CD4-positive, alpha-beta T cell treated with Interleukin-17A for 1 hour (primary cell): ENCODE results near the gene CRYBB2.
"Not testable (repeated sequence)": the region's sequence is repeated elsewhere in the genome, so short reads cannot be mapped to it uniquely, and the experiment has no call there.

ENCODE experiments used
- DNase-seq: peaks from one replicate; pipeline ENCODE4 v3.0.0-alpha.2; 2020

Gene CRYBB2

DNA sequence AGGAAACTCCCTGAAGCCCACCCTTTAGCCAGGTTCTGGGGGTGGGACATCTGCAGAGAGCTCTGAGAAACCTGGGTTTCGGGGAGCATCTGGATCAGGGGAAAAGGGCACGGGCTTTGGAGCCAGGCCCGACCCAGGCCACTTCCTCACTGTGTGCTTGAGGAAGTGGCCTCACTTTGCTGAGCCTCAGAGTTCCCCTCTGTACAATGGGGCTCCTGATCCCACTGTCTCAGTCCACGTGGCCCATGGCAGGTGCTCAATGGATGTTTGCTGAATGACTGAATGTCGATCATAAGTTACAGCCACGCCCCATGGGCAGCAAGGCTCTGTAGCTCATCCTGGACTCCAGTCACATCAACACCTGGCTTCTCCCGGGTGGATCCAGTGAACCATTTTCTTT, 18.5 kb upstream of the CRYBB2 start:
- no peak for DNase-seq

DNA sequence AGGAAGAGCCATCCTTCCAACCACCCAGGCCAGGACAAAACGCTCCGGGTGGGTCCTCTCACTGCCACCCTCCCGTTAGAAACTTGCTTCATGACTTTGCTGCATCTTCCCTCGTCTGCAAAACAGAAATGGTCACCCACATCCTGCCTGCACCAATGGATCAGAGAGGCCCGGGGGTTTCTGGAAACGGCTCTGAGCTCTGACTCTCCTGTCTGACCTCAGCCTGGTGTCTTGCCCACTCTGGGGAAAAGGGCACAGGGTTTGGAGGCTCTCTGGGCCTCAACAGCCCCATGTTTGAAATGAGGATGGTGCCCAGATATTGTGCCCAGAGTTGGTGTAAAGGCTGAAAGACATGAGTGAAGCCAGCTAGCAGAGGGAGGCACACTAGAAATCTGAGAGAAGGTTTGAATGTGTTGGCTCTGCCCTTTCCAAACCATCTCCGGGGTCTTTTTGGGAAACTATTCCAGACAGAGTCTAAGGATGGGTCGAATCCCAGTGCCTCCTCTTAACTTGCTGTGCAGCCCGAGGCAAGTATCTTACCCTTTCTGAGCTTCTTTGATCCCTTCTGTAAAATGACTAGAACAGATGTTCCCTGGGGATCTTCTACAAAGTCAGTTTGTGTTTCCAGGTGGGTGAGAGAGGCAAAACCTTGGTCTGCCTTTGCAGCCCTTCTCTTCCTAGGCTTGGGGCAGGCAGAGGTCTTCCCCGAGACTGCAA, 17.7 kb upstream of the CRYBB2 start:
- no peak for DNase-seq

GRCh38 chr22:25202290-25202921, 17.0 kb upstream of the CRYBB2 start:
- peak; percentile 48 for DNase-seq

DNA sequence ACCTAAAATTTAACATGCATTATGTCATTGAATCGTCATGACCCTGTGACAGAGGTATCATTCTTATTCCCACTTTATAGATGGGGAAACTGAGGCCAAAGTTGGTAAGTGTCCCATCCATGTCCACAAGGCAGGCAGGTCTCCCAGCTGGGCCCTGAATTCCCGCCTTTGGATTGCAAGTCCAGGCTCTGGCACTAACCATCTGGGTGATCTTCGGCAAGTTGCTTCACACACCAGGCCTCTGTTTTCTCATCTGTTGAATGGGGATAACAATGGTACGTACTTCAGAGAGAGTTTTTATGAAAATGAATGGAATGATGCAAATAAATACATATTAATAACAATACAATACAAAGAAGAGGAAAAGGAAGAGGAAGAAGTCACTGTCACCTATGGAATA, 16.4 kb upstream of the CRYBB2 start:
- no peak for DNase-seq

DNA sequence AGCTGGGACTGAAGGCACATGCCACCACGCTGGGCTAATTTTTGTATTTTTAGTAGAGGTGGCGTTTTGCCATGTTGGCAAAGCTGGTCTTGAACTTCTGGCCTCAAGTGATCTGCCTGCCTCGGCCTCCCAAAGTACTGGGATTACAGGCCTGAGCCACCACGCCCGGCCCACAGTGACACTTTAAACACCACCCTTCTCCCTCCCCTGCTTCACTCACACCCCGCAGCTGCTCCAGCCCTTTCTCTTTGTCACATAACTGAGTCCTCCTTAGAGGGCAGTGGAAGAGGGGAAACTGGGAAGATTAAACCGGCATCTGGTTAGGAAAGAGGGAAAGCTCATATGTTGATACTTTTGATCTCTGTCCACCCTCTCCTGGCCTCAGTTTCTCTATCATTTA, 14.9 kb upstream of the CRYBB2 start:
- not testable (repeated sequence) for DNase-seq

- DNase-seq: no peak
These were observed 13.6 kb upstream of the CRYBB2 start for GRCh38 chr22:25205847-25206246.

DNA sequence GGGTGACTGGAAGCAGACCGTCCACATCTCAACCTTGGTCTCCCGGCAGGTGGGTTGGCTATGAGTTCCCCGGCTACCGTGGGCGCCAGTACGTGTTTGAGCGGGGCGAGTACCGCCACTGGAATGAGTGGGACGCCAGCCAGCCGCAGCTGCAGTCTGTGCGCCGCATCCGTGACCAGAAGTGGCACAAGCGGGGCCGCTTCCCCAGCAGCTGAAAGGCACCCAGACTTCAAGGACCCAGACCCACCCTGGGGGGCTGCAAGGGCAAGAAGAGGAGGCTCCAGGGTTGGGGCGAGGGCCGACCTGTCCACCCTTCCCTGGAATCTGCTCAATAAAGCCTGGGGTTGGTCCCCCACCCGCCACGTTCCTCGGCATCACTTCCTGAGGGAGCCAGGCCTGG, 12.4 kb upstream of the CRYBB2 start:
- no peak for DNase-seq

DNA sequence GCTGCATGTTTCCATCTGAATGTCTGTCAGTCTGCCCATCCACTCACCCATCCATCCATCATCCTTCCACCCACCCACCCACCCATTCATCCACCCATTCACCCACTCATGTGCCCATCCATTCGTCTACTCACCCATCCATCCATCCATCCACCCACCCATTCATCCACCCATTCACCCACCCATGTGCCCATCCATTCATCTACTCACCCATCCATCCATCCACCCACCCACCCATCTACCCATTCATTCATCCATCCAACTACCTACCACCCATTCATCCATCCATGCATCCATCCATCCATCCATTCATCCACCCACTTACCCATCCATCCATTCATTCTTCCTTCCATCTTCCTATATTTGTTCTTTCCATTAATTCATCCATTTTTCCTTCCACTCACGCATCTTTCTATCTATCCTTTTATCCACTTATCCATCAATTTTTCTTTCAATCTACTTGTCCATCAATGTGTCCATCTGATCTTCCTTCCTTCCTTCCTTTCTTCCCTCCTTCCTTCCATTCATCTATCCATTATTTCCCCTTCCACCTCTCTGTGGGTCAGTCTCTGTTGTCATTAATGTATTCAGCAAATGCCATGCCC, 11.8 kb upstream of the CRYBB2 start:
- DNase-seq: no peak

- no peak for DNase-seq
These were observed 11.1 kb upstream of the CRYBB2 start for GRCh38 chr22:25208328-25208727.

DNA sequence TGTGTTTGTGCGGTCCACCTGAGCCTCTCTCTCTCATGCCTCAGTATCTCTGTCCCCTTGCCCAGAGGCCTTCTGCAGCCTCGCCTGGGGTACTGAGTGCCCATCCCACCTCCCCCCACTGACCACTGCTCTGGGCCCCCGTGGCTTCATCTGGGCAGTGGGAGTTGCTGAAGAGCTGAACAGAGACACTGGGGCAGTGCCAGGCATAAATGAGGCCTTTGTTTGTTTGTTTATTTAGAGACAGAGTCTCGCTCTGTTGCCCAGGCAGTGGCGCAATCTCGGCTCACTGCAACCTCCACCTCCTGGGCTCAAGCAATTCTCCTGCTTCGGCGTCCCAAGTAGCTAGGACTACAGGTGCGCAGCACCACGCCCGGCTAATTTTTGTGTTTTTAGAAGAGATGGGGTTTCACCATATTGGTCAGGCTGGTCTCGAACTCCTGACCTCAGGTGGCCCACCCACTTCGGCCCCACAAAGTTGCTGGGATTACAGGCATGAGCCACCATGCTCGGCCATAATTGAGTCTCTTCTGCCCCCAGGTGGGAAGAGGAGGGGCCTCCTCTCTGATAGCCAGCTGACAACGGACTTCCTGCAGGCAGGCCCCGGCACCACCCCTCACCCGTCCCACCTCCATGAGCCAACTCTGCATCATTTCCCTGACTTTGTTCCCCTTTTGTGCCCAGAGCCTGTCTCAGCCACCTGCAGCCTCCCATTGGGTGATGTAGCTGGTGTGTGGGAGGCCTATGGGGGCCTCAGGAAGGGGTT, 10.5 kb upstream of the CRYBB2 start:
- no peak for DNase-seq

DNA sequence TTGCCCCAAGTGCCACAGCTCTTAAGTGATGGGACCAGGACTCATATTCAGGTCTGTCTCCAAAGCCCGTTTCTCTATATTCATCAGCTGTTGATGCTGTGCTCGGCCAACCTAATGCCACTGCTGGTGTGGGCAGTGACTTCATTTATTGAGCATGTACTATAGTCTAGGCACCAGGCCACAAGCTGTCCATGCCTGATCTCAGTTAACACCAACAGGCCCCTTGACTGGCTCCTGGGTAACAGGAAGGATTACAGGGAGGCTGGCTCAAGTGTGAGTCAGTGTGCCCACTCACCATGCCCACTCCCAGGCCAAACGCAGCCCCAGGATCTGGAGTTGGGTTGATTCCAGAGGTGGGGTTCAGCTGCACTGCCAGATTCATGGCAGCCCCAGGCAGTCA, 8.6 kb upstream of the CRYBB2 start:
- no peak for DNase-seq

DNA sequence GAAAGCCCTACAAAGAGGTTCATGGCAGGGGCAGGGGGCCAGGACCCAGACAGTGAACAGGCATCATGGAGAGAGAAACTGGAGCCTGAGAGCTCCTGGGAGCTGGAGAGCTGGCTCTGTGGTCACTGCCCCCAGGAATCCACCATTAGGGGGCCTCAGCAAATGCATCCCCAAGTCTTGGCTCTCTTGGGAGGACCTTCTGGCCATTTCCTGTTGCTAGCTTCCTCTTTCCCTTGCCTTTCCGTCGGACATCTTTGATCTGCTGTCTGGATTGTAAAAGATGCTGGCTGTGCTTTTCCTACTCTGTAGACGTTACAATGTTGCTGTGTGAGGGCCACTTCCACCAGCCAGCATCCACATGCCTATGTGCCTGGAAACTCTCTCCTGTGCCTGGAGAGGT, 7.1 kb upstream of the CRYBB2 start:
- DNase-seq: no peak

GRCh38 chr22:25213221-25213620, 6.2 kb upstream of the CRYBB2 start:
- no peak for DNase-seq

DNA sequence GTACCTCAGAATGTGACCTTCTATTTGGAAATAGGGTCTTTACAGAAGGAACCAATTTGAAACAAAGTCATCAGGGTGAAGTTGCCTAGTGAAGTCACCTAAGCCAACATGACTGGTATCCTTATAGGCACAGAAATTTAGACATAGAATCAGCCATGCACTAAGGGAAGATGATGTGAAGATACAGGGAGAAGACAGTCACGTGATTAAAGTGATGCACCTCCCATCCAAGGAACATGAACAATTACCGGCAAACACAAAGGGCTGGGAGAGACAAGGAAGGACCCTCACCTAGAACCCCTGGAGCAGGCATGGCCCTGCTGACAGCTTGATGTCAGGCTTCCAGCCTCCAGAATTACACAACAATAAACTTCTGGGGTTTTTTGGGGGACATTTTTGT, 3.2 kb upstream of the CRYBB2 start:
- DNase-seq: no peak

DNA sequence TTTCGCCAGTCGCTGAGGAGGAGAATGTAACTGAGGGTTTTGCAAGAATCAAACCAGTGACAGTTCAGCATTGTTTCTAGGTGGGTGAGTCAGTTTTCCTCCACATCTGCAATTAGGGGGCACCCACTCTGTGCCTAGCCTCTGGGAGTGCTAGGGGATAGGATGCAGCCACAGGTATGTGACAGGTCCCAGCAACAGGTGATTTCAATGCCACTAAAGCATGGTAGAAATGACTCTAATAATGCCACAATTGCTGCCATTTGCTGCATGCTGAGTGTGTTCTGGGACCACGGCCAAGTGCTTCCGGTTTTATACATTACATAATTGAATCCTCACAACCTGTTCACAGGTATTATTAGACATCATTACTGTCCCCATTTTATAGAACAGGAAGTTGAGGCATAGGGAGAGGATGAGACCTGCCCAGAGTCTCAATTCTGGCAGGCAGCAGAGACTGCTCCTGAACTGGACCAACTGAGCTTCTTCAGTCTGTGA, 556 bp downstream of the CRYBB2 start:
- DNase-seq: no peak

DNA sequence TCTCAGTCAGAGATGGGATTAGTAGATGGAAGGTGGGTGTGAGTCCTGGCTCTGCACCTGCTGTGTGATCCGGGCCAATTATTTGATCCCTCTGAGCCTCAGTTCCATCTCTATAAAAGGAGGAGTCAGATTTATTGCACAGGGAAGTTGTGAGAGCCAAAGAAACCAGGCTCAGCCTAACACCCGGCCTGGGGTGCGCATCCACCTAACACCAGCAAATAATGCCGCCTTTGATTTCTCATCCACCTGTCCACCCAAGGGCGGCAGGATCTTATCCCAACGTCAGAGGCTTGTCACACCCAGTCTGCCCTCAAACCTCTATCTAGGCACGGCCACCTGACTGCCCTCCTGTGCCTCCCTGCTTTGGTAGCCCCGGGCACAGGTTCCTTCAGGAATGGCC, 2.4 kb downstream of the CRYBB2 start:
- no peak for DNase-seq

- no peak for DNase-seq
These were observed 3.9 kb downstream of the CRYBB2 start for GRCh38 chr22:25223269-25223850.

- no peak for DNase-seq
These were observed 9.4 kb downstream of the CRYBB2 start for GRCh38 chr22:25228822-25229221.

- not testable (repeated sequence) for DNase-seq
These were observed 11.3 kb downstream of the CRYBB2 start for GRCh38 chr22:25230760-25231159.

DNA sequence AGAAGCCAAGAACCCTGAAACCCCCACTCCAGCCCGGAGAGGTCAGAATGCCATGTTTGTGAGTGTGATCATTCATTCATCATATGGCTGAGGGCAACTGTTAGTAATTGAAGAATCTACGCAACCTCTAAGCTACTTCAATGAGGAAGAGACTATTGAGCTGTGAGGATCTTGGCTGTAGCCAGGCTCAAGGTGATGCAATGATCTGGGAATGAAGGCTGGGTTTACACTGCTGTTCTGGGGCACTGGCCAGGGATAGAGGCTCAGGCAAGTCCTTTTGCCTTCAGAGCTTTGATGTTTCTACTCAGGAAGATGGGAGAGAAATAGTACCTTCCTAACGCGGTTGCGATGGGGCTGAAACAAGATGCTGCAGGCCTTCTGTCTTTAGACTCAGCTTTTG, 12.9 kb downstream of the CRYBB2 start:
- no peak for DNase-seq

DNA sequence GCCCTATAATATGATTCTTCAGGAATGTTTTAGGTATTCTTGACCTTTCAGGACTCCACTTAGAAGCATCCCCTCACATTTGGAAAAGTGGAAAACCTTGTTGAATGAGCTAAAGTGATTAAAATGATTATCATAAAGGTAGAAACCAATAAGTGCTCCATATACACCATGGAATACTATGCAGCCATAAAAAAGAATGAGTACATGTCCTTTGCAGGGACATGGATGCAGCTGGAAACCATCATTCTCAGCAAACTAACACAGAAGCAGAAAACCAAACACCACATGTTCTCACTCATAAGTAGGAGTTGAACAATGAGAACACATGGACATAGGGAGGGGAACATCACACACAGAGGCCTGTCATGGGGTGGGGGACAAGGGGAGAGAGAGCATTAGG, 14.3 kb downstream of the CRYBB2 start:
- not testable (repeated sequence) for DNase-seq

GRCh38 chr22:25235547-25236290, 16.3 kb downstream of the CRYBB2 start:
- DNase-seq: peak; percentile 54
